ENCODE data around the gene PROK2.

The PROK2 gene

GRCh38 chr3:71803248-71803647 is 18.3 kb upstream of the PROK2 start:
- TF ChIP-seq POLR2A (IDR thresholded peaks at IDR 0.05; ENCODE audit: low read depth, low read length) = no peak
- FAIRE-seq (no peak), DNase-seq (ENCODE audit: insufficient read length, low spot score) (no peak)

- no peak for DNase-seq (ENCODE audit: insufficient read length, low spot score)
- no peak for TF ChIP-seq POLR2A (IDR thresholded peaks at IDR 0.05; ENCODE audit: low read depth, low read length)
- FAIRE-seq = no peak
Observed at GRCh38 chr3:71801986-71802385, 17.0 kb upstream of the PROK2 start.

- FAIRE-seq = no peak
- no peak for DNase-seq (ENCODE audit: insufficient read length, low spot score)
- no peak for TF ChIP-seq POLR2A (IDR thresholded peaks at IDR 0.05; ENCODE audit: low read depth, low read length)
Observed at GRCh38 chr3:71800023-71800422, 15.1 kb upstream of the PROK2 start.

- FAIRE-seq = no peak
- no peak for TF ChIP-seq POLR2A (IDR thresholded peaks at IDR 0.05; ENCODE audit: low read depth, low read length)
- DNase-seq (ENCODE audit: insufficient read length, low spot score) = no peak
Observed at GRCh38 chr3:71797455-71797854, 12.5 kb upstream of the PROK2 start.

- no peak for DNase-seq (ENCODE audit: insufficient read length, low spot score)
- TF ChIP-seq POLR2A (IDR thresholded peaks at IDR 0.05; ENCODE audit: low read depth, low read length) = no peak
- no peak for FAIRE-seq
Observed at GRCh38 chr3:71796290-71796689, 11.3 kb upstream of the PROK2 start.

- FAIRE-seq = no peak
- no peak for TF ChIP-seq POLR2A (IDR thresholded peaks at IDR 0.05; ENCODE audit: low read depth, low read length)
Observed at GRCh38 chr3:71791634-71792033, 6.7 kb upstream of the PROK2 start.

GRCh38 chr3:71789922-71790321 is 5.0 kb upstream of the PROK2 start:
- FAIRE-seq = no peak
- no peak for TF ChIP-seq POLR2A (IDR thresholded peaks at IDR 0.05; ENCODE audit: low read depth, low read length)
- DNase-seq (ENCODE audit: insufficient read length, low spot score) = no peak

More at GRCh38 chr3:71791634-71792033, 6.7 kb upstream of the PROK2 start:
- no peak for DNase-seq (ENCODE audit: insufficient read length, low spot score)

GRCh38 chr3:71787851-71788405 is 3.0 kb upstream of the PROK2 start:
- DNase-seq (ENCODE audit: insufficient read length, low spot score) (no peak), FAIRE-seq (no peak)
- no peak for TF ChIP-seq POLR2A (IDR thresholded peaks at IDR 0.05; ENCODE audit: low read depth, low read length)

- TF ChIP-seq POLR2A (IDR thresholded peaks at IDR 0.05; ENCODE audit: low read depth, low read length) = no peak
- DNase-seq (ENCODE audit: insufficient read length, low spot score) (no peak), FAIRE-seq (no peak)
Observed at GRCh38 chr3:71786551-71786950, 1.6 kb upstream of the PROK2 start.

GRCh38 chr3:71786217-71786549 is 1.2 kb upstream of the PROK2 start:
- FAIRE-seq (no peak), DNase-seq (ENCODE audit: insufficient read length, low spot score) (no peak)
- TF ChIP-seq POLR2A (IDR thresholded peaks at IDR 0.05; ENCODE audit: low read depth, low read length) = no peak

- FAIRE-seq (no peak), DNase-seq (ENCODE audit: insufficient read length, low spot score) (no peak)
- TF ChIP-seq POLR2A (IDR thresholded peaks at IDR 0.05; ENCODE audit: low read depth, low read length) = no peak
Observed at GRCh38 chr3:71785532-71786216, 726 bp upstream of the PROK2 start.

- TF ChIP-seq POLR2A (IDR thresholded peaks at IDR 0.05; ENCODE audit: low read depth, low read length) = no peak
- FAIRE-seq (no peak), DNase-seq (ENCODE audit: insufficient read length, low spot score) (no peak)
Observed at GRCh38 chr3:71784201-71784913, 591 bp downstream of the PROK2 start.

- FAIRE-seq (no peak), DNase-seq (ENCODE audit: insufficient read length, low spot score) (no peak)
- no peak for TF ChIP-seq POLR2A (IDR thresholded peaks at IDR 0.05; ENCODE audit: low read depth, low read length)
Observed at GRCh38 chr3:71783152-71783551, 1.8 kb downstream of the PROK2 start.

- DNase-seq (ENCODE audit: insufficient read length, low spot score) (no peak), FAIRE-seq (no peak)
Observed at GRCh38 chr3:71780430-71780829, 4.5 kb downstream of the PROK2 start.

More at GRCh38 chr3:71780430-71780829, 4.5 kb downstream of the PROK2 start:
- TF ChIP-seq POLR2A (IDR thresholded peaks at IDR 0.05; ENCODE audit: low read depth, low read length) = no peak
